ENCODE data around the gene ERGIC1.
"Not testable (repeated sequence)": the region's sequence is repeated elsewhere in the genome, so short reads cannot be mapped to it uniquely, and the experiment has no call there.

Gene ERGIC1

DNA sequence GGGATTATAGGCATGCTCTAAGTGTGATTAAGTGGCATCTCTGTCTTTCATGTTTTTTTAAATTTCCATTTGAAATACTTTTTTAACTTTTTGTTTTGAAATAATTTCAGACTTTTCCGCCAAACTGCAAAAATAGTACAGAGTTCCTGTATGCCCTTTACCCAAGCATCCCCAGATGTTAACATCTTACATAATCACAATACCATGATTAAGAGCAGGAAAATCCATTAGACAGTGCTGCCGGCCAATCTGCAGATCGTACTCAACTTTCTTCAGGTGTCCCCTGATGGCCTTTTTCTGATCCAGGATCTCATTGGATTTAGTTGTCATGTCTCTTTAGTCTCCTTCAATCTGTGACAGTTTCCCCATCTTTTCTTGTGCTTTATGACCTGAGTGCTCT lies 49.0 kb downstream of the ERGIC1 start:
- DNase-seq, result no peak

DNA sequence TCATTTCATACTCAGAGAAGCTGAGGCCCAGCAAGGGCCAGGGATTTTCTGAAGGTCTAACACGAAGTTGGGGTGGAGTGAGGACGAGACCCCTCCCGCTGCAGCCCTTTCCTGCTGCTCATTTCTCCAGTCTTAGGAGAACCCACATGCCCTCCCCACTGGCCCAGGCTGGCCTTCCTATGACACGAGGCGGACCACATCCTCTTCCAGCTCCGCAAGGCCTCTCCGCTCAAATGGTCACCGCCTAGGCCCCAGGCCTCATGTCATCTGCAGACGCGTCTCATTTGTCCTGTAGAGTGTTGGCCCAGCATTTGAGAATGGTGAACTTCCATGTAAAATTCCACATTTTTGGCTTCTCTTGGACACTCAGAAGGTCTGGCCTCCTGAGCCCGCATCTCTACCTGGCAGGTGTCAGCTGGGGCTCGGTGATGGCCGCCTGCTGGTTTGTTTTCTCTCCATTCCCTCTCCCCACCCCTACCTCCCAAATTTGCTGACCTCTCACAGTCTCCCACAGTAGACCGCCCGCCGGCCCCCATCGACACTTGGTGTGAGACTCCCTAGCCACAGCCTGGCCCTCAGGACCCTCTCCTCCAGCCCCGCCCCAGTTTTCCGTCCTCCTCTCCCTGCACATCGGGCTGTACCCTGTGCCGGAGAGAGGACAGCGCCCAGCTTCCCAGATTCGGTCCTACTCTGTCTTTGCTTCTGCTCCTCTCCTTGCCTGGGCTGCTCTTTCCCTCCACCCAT lies 51.7 kb downstream of the ERGIC1 start:
- DNase-seq, result no peak

DNA sequence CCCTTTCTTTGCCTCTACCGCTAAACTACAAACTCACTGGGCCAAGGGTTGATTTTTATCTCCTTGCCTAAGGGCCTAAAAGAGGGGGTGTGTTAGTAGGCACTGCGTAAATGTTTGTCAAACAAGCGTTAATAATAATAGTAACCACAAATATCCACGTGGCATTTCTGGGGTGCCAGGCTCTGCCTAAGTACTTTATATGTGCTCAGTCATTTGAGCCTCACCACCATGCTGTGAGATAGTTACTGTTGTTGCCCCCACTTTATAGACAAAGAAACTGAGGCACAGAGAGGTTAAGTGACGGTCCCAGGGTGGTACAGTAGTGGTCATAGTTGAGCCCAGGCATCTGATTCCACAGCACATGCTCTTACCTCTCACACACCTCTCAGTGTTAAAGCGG lies 52.4 kb downstream of the ERGIC1 start:
- no peak for DNase-seq

DNA sequence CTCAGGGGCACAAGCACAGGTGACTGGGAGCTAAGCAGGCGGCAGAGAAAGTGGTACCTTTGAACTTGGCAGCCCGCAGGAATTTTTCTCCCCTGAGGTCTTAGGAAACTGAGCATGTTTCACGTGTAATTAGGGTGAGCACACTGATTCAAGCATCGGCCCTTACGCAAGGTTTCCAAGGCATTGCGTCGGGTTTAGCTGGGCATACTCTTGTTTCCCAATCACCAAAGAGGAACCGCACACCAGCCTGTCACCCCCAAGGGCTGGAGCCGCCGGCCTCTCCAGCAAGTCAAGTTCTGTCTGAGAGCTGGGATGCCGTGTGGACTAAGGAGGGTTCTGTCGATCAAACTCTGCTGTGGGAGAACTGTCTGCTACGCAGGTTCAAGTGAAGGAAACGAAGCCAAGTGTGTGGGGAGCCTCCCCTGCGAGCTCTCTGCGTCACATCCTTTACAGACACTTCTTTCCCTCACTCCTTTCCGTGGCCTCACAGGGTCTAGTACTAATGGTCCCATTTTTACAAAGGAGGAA lies 53.0 kb downstream of the ERGIC1 start:
- no peak for DNase-seq

DNA sequence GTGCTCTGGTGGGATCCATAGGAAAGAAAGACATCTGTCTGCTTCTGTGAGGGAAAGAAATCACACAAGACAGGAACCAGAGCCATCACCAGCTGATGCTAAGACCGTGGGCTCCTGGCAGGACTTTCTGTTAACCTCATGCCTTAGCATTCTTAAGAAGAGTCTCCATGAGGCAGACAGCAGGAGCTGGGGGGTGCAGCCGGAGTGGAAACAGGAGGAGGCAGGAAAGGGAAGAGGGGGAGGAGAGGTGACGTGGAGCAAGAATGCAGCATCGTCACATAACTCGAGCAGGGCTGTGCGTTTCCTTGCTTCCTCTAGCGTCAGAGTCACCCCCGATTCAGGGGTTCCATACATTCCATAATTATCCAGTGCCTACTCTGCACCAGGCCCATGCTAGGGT lies 53.6 kb downstream of the ERGIC1 start:
- no peak for DNase-seq

DNA sequence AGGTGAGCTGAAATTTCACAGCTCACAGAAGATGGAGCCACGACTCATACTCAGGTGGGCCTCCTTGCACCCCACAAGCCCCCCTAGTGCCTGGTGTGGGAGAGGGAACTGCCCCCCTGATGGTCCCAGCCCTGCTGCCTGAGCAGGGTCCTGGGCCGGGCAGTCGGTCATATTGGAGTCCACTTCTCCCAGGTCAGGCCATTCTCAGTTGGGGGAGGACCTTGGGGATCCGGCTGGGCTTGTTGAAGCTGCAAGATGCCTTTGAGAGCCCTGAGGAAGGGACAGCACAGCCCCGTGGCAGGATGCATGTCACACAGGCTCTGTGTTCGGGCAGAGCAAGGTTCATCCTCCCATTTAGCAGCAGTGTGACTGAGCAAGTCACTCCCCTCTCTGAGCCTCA lies 56.6 kb downstream of the ERGIC1 start:
- no peak for DNase-seq

DNA sequence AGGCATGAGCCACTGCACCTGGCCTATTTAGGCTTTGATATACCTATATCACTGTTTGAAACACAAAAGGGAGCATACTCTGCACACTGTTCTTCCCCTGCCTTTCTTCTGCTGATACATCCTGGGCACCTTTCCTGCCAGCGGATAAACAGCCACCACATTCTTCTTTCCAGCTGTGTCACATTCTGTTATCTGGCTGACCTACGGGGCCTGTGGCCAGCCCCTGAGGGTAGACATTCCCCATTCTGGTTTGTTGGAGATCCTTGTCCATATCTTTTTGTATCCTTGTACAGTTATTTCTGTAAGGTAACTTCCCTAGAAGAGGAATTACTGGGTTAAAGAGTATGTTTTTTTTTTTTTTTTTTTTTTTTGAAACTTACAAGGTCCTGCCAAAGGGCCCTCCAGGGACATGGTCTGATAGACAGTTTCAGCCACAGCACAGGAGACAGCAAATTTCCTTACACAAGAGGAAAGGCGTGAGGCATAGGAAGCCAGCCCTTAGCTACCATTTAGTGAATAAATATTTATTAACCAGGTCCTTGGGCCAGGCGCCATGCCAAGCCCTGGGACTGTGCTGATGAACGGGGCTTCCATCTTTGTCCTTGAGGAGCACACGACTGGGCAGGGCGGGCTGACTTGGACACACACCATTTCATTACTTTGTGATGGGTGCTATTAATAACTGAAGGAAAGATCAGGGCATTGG lies 57.8 kb downstream of the ERGIC1 start:
- DNase-seq, result no peak

DNA sequence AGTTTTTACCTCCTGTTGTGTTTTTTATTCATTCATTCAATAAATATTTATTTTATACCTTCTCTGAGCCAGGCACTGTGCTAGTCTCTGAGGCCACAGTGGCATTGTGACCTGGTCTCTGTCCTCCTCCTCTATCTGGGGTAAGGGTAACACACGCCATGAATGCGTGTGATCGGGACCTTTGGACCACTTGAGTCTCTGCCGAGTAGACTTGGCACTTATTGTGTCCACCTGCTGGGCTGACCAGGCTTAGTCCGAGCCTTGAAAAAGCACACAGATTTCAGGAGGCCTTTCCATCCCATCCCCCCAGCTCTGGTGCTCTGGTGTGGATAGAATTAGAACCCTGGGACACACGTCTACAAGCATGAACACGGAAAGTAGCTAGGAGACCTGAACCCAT lies 58.7 kb downstream of the ERGIC1 start:
- no peak for DNase-seq

DNA sequence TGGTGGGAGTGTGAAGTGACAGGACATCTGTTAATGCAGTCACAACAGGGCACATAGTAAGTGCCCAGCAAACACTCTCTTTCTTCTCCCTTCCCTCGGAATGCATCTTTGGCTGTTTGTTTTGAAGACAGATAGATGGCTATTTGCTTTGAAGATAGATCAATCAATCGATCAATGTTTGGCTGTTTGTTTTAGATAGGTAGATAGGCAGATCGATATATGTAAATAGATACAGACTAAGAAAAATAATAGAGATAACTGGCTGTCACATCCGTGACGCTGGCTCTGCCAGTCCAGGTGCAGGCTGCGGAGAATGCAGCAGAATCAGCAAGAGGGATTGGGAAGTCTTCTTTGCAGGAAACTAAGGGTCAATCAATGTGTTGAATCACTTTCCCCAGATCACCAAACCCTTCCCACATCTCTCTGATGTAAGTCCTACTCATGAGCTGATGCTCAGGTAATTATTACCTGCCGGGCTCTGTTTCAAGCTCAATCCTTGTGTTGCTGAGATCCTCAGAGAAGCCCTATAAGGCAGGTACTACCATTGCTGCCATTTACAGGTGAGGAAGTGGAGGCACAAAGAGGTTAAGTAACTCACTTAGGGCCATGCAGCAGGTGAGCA lies 60.8 kb downstream of the ERGIC1 start:
- no peak for DNase-seq

DNA sequence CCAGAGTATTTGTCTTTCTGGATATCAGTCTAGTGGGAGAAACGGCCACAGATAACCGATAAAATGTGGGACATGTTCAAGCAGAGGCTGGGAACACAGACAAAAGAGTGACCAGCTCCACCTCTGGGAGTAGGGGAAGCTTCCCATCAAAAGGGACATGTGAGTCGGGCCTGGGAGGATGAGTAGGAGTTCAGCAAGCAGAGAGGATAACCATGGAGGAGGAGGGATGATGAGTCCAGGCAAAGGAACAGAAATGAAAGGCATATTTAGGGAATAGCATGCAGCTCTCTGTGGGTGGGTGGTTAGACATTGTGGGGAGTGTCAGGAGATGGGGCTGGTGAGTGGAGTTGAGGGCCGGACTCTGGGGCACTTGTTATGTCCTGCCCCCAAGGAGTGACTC lies 61.5 kb downstream of the ERGIC1 start:
- no peak for DNase-seq

DNA sequence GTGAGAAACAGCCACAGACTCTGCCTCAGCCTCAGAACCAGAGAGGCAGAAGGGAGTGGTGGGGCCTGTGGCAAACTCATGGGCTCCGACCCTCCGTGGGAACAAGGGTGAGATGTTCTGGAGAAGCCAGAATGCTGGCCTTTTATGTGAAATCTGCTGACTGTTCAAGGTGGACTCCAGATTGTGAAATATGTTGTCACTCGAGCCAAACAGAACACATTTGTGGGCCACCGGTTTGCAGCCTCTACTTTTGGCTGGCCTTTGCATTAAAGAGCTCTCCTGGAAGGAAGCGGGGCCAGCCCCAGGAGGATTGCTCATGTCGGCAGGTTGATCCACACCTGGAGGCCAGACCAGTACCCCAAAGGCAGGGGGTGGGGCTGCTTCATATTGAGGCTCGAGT lies 62.4 kb downstream of the ERGIC1 start:
- DNase-seq, result no peak

DNA sequence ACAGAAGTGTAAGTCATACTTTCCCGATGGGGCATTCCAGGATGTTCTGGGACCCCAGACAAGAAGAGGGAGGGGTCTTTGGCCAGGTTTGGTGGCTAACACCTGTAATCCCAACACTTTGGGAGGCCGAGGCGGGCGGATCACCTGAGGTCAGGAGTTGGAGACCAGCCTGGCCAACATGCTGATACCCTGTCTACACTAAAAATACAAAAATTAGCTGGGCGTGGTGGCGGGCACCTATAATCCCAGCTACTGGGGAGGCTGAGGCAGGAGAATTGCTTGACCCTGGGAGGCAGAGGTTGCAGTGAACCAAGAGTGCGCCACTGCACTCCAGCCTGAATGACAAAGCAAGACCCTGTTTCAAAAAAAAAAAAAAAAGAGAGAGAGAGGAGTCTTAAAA lies 63.0 kb downstream of the ERGIC1 start:
- DNase-seq, result not testable (repeated sequence)

DNA sequence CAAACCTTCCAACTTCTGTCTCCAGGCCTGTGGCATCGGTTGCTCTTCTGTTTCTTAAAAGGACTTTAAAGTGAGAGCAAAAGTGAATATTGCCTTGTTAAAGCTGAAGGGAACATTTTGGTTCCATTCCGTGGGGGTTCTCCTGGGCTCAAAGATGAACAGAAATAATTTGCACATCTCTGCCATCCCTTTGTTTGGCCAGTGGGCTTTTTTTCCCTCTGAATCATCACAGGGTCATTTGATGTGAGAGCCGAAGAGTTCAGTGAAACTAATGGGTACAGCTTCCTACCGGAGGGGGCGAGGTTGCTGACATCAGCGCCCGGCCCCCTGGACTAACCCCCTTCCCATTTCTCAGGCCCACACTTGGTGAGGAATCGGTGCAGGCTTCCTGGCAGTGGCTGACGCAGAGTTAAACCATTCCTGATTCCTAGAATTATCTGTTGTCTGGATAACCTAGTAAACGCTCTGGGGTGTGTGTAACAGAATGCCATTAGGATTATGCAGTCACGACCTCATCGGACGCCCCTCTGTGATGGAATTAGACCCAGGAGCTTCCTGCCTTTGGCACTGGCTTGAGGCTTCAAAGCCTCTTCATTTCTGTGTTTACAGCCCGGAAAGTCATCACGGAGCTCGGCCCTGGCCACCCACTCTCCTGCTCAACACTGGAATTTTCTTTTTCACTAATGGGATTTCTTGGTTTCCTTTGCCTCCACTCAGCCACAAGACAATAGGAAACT lies 63.6 kb downstream of the ERGIC1 start:
- DNase-seq, result no peak

DNA sequence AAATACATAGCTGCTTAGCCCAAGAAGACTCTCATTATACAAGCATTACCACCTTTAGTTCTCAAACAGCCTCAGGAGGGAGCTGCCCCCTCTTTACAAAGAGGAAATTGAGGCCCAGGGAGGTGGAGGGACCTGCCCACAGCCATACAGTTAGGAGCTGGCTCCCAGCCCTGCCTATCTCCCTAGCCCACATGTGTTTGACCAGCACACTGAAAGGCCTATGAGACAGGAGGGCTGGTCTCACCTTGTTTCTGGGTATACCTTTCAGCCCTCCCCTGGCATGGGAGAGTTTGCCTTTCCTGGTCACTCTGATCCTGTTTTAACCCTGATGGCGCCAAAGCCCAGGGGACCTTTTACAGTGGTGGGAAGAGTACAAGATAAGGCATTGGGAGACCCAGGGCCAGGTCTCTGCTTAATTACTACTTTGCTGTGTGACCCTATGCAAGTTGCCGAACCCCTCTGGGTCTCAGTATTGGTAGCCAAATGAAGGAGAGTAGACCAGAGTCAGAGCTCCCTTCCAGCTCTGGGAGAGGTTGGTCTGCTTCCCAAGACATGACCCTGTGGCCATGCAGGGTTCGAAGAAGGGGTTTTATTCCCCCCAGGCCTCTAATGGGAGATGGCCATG lies 64.3 kb downstream of the ERGIC1 start:
- no peak for DNase-seq

DNA sequence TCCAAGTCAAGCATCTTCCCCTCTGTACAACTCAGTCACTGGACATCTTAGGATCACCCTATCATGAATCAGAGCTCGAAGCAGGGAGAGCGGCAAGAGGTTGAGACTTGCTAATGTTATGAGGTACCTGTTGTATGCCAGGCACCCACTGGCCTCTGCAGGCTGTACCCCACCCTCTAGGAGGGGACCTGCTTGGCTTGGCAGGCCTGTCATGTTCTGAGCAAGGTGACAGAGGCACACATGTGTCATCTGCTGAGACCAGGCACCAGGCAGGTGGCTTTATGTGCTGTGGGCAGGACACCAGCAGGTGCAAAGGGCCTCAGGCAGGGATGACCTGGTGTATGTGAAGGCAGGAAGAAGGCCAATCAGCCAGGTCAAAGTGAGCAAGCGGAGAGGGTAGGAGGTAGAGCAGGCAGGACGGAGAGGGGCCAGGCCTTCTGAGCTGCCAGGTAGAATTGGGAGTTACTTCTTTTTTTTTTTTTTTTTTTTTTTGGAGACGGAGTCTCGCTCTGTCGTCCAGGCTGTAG lies 64.9 kb downstream of the ERGIC1 start:
- no peak for DNase-seq

DNA sequence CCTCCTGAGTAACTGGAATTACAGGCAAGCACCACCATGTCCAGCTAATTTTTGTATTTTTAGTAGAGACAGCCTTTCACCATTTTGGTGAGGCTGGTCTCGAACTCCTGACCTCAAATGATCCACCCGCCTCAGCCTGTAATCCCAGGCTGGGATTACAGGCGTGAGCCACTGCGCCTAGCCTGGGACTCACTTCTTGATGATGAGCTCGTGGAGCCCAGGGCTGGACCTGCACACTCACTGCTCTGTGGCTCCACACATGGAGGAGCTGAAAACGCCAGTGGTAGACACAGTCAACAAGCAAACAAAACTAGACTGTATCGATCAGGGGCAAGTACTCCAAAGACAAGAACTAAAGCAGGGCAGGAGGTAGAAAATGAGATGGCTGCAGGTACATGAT lies 65.4 kb downstream of the ERGIC1 start:
- no peak for DNase-seq

DNA sequence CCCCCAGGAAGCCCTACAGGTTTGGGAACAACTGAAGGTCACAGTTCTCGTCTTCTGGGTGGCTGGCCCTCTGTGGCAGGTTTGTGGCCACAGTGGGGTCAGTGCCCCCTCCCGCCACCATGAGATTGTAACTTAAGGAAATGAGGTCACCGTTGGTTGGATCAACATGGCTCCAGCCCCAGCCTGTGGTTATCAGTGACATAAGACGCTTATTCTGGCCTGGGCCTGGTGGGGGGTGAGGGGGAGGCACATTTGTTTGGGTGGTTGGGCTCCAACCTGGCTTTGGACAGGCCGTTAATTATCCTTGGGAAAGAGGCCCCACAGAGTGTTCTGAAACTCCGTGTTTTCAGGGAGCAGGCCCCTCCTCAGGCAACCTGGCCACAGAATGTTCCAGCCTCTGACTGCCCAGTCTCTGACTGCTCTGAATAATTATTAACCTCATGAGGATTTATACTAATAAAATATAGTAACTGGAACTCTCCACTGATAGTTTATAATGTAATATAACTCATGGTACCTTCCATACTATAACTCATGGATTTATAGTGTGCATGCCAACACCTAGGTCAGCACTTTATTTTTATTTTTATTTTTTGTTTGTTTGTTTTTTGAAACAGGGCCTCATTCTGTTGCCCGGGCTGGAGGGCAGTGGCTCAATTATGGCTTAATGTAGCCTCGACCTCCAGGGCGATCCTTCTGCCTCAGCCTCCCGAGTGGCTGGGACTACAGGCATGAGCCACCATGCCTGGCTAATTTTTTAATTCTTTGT lies 67.1 kb downstream of the ERGIC1 start:
- DNase-seq, result no peak

DNA sequence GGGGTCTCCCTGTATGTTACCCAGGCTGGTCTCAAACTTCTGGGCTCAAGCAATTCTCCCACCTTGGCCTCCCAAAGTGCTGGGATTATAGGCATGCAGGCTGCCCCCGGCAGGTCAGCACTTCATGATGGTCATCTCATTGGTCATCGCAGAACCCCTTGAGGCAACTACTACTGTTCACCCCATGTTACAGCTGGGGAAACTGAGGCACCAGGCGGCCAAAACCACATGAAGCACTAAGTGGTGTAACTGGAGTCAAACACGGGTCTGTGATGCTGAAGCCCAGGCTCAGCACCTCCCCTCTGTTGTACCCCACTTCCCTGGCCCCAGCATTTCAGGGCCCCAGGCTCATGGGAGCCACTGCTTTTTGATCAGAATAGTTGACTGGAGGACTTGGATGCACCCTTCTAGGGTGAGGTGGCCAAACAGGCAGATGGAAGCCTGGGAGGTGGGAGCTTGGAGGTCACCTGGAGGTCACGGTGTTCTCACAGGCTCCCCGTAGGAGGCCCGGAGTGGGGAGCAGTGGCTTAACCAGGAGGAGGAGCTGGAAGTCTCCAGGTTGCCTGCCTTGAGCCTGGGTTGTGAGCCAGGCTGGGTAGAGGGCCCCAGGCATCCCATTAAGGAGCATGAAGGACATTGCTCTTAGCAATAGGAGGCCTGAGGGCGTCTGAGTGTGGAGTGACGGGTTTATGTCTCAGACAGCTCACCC lies 67.9 kb downstream of the ERGIC1 start:
- DNase-seq, result no peak

DNA sequence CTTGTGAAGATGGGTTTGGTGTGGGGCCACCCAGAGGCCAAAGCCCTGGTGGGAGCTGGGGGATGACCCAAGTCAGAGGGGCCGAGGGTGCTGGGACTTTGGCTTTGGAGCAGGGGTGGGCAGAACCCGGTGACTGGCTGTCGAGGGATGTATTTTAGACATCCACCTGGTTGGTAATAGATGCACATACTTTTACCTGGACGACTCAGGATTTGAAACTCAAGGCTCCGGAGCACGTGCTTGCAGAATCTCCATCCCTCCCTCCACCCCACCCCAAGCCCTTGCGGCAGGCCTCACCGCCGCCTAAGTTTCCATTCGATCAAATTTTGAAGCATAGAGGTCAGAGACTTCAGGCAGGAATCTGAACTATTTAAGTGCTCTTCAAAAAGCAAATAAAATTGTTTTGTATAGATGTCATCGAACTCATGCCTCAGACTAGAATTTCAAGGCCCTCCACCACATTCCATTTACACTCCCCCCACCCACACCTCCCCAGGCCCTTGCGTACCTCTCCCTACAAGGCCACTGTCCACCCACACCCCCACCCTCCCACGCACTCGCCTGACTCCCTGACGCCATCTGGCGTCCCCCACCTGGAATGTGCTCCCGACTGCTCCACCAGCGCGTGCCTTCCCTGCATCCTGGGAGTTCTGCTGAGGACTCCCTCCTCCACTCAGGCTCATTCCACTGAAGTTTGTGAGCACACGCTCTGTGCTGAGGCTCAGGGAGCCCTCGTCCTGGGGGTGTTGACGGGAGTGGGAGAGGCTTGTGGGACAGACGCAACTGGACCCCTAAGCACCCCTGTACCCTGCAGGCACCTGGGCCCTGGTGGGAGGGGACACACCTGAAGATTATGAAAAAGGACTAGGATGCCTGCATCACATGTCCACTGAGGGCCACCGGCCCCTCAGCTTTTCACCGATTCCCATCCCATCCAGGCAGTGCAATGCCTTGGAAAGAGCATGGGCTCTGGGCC lies 68.7 kb downstream of the ERGIC1 start:
- DNase-seq, result no peak

DNA sequence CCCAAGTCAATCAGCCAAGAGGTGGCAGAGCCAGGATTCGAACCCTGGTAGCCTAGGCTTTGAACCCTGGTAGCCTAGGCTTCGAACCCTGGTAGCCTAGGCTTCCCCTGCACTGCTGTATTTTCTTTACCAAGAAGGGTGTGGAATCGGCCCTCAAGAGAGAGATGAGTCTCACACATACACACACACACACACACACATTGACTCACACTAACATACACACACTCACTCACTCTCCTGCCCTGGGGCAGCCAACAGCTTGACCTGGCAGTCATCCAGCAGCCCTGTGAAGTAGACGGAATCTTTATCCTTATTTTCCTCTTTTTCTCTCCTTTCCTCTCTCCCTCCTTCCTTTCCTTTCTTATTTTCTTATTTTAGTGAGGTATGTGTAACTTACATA lies 69.7 kb downstream of the ERGIC1 start:
- DNase-seq, result no peak

Data from central memory CD4-positive, alpha-beta T cell (primary cell).